Fibroblast of mammary gland (primary cell): ENCODE measurements around the gene AP1S3.
A peak's percentile ranks its signal among the peaks of the same experiment; 100 is the strongest.

Experiments used
- DNase-seq: peaks from one replicate; pipeline ENCODE4 v3.0.0-alpha.2; 2010; ENCODE audit warnings: low read depth
- H3K4me3 ChIP-seq: 2 replicates; pipeline ENCODE4 v1.5.1; 2011; ENCODE audit warnings: low read depth, mild to moderate bottlenecking, low read length, moderate library complexity; ENCODE audit not compliant: control insufficient read depth
- CTCF ChIP-seq: conservative IDR thresholded peaks from 2 replicates; pipeline ENCODE4 v1.5.1; 2011; ENCODE audit warnings: low read depth, low read length, inconsistent platforms; ENCODE audit not compliant: control insufficient read depth, insufficient read depth

The AP1S3 gene

DNA sequence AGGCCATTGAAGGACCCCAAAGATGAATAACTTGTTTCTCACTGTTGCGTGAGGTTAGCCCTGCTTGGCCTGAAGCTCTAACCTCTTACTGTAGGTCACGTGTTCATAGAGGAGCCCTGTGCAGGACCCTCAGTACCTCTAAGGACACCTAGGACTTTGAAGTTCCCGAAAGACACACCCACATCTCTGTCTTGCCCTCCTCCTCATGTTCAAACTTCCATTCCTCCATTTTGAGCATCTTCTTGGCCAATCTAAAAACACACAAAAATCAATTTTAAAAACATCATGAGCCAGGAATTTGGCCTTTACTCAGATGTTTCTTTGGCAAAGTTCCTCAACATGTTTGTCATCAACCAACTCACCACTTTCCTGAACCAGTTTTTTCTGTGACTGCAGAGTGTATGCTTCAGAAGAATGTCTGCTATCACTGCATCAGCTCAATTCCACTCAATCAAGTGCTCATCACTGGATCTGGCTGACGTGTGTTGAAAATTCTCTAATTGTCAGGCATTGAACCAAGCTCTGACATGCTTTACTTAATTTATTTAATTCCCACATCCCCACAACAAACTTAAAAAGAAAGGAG, 101.6 kb downstream of the AP1S3 start:
- H3K4me3 ChIP-seq: no peak overlapping the region
- TF ChIP-seq CTCF: no peak
- peak; percentile 98 for DNase-seq

GRCh38 chr2:223735035-223735640, 102.2 kb downstream of the AP1S3 start:
- H3K4me3 ChIP-seq: no peak overlapping the region
- no peak for TF ChIP-seq CTCF
- DNase-seq: peak; percentile 23

GRCh38 chr2:223734346-223734745, 103.0 kb downstream of the AP1S3 start:
- no peak overlapping the region for H3K4me3 ChIP-seq
- TF ChIP-seq CTCF: no peak
- peak; percentile 18 for DNase-seq

DNA sequence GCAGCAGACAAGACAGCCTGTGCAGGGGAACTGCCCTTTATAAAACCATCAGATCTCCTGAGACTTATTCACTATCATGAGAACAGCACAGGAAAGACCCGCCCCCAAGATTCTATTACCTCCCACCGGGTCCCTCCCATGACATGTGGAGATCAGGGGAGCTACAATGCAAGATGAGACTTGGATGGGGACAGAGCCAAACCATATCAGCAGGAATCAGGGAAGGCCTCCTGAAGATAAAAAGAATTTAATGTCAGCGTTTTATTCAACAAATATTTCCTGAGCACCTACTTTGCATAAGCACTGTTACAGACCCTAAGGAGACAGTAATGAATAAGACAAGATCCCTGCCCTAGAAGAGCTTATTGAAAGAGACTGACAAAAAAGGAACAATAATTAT, 105.0 kb downstream of the AP1S3 start:
- H3K4me3 ChIP-seq: no peak overlapping the region
- no peak for DNase-seq
- TF ChIP-seq CTCF: no peak

GRCh38 chr2:223731503-223731902, 105.9 kb downstream of the AP1S3 start:
- peak; percentile 14 for DNase-seq

DNA sequence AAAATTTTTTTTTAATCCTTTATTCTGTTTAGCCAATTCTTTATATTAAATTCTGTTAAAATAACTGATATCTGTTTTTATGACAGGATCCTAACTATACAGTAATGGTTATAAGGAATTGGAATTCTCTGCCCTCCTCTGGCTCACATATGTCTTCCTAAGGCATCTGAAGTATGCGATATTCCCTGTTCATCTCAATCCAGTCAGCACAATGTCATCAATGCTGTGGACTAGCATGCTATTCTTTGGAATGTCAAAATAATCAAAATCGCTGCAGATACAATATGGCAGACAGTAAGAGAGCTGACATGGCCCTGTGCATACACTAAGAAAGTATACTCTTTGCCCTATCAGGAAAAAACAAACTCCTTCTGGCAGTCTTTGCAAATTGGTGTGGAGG, 107.6 kb downstream of the AP1S3 start:
- DNase-seq: no peak
- TF ChIP-seq CTCF: no peak
- H3K4me3 ChIP-seq: no peak overlapping the region

More at GRCh38 chr2:223731503-223731902, 105.9 kb downstream of the AP1S3 start:
- no peak for TF ChIP-seq CTCF
- no peak overlapping the region for H3K4me3 ChIP-seq
